KMS-11 (cell line): ENCODE measurements around the gene ADGRG1.

Experiments used
- H2AFZ ChIP-seq: fragments of 200-600 bp; sonication (generic); 2 replicates; pipeline ENCODE4 v1.6.1; 2016; ENCODE audit warnings: antibody characterized with exemption, mixed run types, low read depth
- H3K27ac ChIP-seq: fragments of 200-600 bp; sonication (generic); 2 replicates; pipeline ENCODE4 v1.6.1; 2016; ENCODE audit warnings: mild to moderate bottlenecking, mixed run types
- H3K27me3 ChIP-seq: fragments of 200-600 bp; sonication (generic); 2 replicates; pipeline ENCODE4 v1.6.1; 2017; ENCODE audit warnings: mild to moderate bottlenecking, low read depth, mixed run types, moderate library complexity; ENCODE audit not compliant: insufficient read depth
- H3K36me3 ChIP-seq: fragments of 200-600 bp; sonication (generic); 2 replicates; pipeline ENCODE4 v1.6.1; 2017; ENCODE audit warnings: mild to moderate bottlenecking, mixed run types; ENCODE audit not compliant: insufficient read depth
- H3K4me1 ChIP-seq: fragments of 200-600 bp; sonication (generic); 2 replicates; pipeline ENCODE4 v1.6.1; 2016; ENCODE audit warnings: mild to moderate bottlenecking, low read depth, mixed run types; ENCODE audit not compliant: poor library complexity, severe bottlenecking
- H3K4me2 ChIP-seq: fragments of 200-600 bp; sonication (generic); 2 replicates; pipeline ENCODE4 v1.7.0; 2016; ENCODE audit warnings: mild to moderate bottlenecking, mixed run types
- H3K4me3 ChIP-seq: fragments of 200-600 bp; sonication (generic); IDR thresholded peaks from 2 replicates; pipeline ENCODE4 v1.6.1; 2017; ENCODE audit warnings: low read depth, low read length, mixed read lengths; ENCODE audit not compliant: insufficient read depth
- H3K79me2 ChIP-seq: fragments of 200-600 bp; sonication (generic); 2 replicates; pipeline ENCODE4 v1.6.1; 2016; ENCODE audit warnings: low read depth, mixed run types; ENCODE audit not compliant: insufficient read depth
- H3K9ac ChIP-seq: fragments of 200-600 bp; sonication (generic); 2 replicates; pipeline ENCODE4 v1.6.1; 2016; ENCODE audit warnings: mild to moderate bottlenecking, mixed run types
- H4K20me1 ChIP-seq: fragments of 200-600 bp; sonication (generic); 2 replicates; pipeline ENCODE4 v1.6.1; 2016; ENCODE audit warnings: mild to moderate bottlenecking, mixed run types; ENCODE audit not compliant: insufficient read depth
- CTCF ChIP-seq: fragments of 200-600 bp; sonication (generic); conservative IDR thresholded peaks from 2 replicates; pipeline ENCODE4 v1.6.1; 2017; ENCODE audit warnings: low read depth, mild to moderate bottlenecking, antibody characterized with exemption, low read length, moderate library complexity, mixed read lengths

Gene ADGRG1

GRCh38 chr16:57616876-57617275, 11.6 kb upstream of the ADGRG1 start:
- no peak overlapping the region for H3K4me3 ChIP-seq
- TF ChIP-seq CTCF, result no peak
- peaks cover 9% of the 10 kb centered on the region for H3K4me1 ChIP-seq
- H3K79me2 ChIP-seq, result no peaks in the 10 kb centered on the region
- no peak overlapping the region for H3K4me2 ChIP-seq
- no peak overlapping the region for H3K27ac ChIP-seq
- H3K27me3 ChIP-seq, result no peaks in the 10 kb centered on the region
- H3K36me3 ChIP-seq, result no peaks in the 10 kb centered on the region
- H3K9ac ChIP-seq, result no peak overlapping the region
- H4K20me1 ChIP-seq, result no peaks in the 10 kb centered on the region
- H2AFZ ChIP-seq, result no peak overlapping the region

GRCh38 chr16:57617604-57618111, 10.8 kb upstream of the ADGRG1 start:
- no peak overlapping the region for H3K27ac ChIP-seq
- no peak overlapping the region for H2AFZ ChIP-seq
- H3K9ac ChIP-seq, result no peak overlapping the region
- peaks cover 14% of the 10 kb centered on the region for H3K4me1 ChIP-seq
- H4K20me1 ChIP-seq, result no peaks in the 10 kb centered on the region
- no peak for TF ChIP-seq CTCF
- H3K36me3 ChIP-seq, result no peaks in the 10 kb centered on the region
- H3K27me3 ChIP-seq, result no peaks in the 10 kb centered on the region
- H3K4me3 ChIP-seq, result no peak overlapping the region
- no peak overlapping the region for H3K4me2 ChIP-seq
- no peaks in the 10 kb centered on the region for H3K79me2 ChIP-seq

- Histone ChIP-seq H3K4me2 (no peak overlapping the region), H3K9ac (no peak overlapping the region), H3K36me3 (no peaks in the 10 kb centered on the region), H3K27me3 (no peaks in the 10 kb centered on the region), H3K79me2 (no peaks in the 10 kb centered on the region), H4K20me1 (no peaks in the 10 kb centered on the region), H3K4me1 (peaks cover 23% of the 10 kb centered on the region), H3K4me3 (no peak overlapping the region), H3K27ac (no peak overlapping the region), H2AFZ (no peak overlapping the region)
- TF ChIP-seq CTCF, result no peak
Measured at GRCh38 chr16:57618296-57619132, 9.9 kb upstream of the ADGRG1 start.

GRCh38 chr16:57619133-57619605, 9.3 kb upstream of the ADGRG1 start:
- Histone ChIP-seq H3K4me2 (no peak overlapping the region), H3K27me3 (no peaks in the 10 kb centered on the region), H3K9ac (no peak overlapping the region), H3K4me1 (peaks cover 29% of the 10 kb centered on the region), H2AFZ (no peak overlapping the region), H3K36me3 (no peaks in the 10 kb centered on the region), H3K79me2 (no peaks in the 10 kb centered on the region), H3K27ac (no peak overlapping the region), H4K20me1 (no peaks in the 10 kb centered on the region), H3K4me3 (no peak overlapping the region)
- TF ChIP-seq CTCF, result no peak
